NCI-H1436 treated with DMSO at 0.1 percent for 48 hours (cell line): ENCODE results near the gene ZNHIT1.

Experiments used
- DNase-seq: peaks from one replicate; lab custom pipeline; 2025; lab: John Stamatoyannopoulos, UW

Gene ZNHIT1

DNA sequence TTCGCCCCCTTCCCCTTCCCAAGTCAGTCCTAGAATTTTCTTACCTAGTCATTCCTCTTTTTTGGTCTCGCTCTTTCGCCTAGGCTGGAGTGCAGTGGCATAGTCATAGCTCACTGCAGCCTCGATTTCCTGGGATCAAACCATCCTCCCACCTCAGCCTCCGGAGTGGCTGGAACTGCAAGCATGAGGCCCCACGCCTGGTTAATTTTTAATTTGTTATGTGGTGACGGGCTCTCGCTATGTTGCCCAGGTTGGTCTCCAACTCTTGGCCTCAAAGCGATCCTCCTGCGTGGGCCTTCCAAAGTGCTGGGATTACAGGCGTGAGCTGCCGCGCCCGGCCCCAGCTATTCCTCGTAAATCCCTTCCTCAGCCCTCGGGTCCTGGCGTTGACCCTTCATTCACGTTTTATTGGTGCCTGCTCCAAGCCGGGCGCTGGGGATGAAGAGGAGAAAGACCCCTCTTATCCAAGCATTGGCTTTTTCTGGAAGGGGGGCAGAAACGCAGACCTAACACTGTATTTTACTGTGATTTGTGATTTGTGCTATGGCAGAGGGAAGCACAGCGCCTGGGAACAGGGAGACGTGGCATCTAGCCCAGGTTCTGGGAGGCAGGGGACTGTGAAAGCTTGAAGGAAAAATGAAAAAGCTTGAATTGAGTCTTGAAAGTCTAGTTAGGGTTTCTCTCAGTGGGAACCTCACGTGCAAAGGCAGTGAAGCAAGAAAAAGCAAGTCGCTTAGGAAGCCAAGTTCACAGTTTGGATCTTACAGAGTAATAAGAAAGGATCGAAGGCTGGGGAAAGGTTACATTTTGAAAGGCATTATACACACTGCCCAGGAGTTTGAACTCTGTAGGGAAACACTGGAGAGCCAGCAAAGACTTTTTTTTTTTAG lies 516 bp downstream of the ZNHIT1 start:
- DNase-seq = no peak

DNA sequence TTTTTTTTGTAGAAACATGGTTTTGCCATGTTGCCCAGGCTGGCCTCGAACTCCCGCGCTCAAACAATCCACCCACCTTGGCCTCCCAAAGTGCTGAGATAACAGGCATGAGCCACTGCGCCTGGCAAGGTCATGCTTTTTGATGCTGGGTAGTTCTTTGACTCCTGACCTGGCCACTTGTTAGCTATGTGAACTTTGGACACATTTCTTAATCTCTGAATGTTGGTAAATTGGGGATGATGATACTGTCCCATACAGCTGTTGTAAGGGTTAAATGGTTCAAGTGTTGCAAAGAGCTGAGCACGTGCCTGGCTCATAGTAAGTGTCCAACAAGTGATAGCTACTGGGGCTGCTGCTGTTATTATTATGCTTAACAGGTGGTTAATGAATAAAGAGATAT lies 2.3 kb downstream of the ZNHIT1 start:
- no peak for DNase-seq

DNA sequence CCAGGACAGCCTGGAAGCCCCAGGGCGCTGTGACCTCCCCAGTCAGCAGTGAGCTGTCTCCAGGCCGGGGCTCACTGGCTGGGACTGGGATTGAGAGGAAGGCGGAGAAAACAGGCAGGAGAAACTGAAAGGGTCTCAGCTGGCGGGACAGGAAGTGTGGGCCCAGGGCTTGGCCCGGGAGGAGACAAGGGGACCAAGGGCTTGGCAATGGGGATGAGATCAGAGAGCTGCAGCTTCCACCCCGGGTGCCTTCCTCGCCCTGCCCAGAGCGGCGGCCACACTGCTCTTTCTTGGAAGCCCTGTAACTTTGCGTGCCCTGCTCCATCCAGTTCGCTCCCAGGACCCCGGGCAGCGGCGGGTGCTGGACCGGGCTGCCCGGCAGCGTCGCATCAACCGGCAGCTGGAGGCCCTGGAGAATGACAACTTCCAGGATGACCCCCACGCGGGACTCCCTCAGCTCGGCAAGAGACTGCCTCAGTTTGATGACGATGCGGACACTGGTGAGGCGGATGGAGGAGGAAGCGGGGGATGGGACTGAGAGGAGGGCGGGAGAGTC lies 4.4 kb downstream of the ZNHIT1 start:
- no peak for DNase-seq

DNA sequence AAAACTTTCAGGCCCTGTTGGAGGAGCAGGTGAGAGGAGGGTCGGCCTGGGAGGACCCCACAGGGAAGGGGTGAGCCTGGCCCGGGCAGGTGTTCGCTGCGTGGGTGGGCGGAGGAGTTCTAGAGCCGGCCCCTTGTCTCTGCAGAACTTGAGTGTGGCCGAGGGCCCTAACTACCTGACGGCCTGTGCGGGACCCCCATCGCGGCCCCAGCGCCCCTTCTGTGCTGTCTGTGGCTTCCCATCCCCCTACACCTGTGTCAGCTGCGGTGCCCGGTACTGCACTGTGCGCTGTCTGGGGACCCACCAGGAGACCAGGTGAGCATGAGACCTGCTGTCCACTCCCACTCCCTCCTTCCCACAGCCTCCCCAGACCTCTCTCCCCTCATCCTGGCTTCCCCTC lies 5.6 kb downstream of the ZNHIT1 start:
- DNase-seq = no peak

DNA sequence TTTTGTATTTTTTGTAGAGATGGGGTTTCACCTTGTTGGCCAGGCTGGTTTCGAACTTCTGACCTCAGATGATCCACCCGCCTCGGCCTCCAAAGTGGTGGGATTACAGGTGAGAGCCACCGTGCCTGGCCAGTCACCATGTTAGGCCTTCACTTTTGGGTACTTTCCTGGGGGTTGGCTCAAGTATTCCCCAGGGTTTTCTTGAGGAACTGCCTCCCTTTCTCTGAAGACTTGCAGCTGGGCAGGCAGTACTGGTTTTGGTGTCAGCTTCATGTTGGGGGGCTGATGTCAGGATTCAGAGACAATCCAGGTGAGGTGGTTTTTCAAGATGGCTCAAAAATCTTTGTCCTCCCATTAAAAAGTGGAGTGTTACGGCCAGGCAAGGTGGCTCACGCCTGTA lies 7.7 kb downstream of the ZNHIT1 start:
- DNase-seq = no peak

DNA sequence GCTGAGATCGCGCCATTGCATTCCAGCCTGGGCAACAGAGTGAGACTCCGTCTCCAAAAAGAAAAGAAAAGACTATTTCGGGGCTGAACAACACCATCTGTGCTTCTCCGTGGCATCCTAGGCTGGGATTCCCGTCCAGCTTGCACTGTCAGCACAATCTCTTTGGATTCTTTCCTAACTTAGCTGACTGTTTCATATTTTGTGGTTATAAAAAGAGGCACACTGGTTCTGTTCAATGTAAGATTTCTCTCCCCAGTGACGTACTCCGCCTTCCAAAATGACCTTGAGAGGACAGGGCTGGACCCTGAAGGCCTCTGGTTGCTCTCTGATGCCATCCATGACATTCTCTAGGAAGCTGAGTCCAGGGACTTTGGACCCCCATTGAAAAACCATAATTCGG lies 8.8 kb downstream of the ZNHIT1 start:
- no peak for DNase-seq

DNA sequence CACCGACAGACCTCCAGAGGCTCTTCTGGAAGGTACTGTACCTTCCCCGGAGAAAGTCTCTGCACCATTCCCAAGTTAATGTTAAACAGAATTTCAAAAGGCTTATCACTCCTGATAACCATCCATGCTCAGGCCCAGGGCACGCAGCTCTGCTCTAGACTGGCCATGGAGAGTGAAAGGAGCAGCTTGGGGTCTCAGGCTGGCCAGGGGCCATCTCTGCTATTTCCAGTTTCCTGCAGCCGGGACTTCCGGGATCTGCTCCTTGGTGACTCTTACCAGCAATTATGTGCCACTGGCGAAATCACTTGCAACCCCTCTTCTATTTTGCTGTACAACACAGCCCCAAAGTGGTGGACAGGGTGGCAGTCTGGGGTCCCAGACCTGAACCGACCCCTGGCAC lies 13.7 kb downstream of the ZNHIT1 start:
- DNase-seq = no peak

DNA sequence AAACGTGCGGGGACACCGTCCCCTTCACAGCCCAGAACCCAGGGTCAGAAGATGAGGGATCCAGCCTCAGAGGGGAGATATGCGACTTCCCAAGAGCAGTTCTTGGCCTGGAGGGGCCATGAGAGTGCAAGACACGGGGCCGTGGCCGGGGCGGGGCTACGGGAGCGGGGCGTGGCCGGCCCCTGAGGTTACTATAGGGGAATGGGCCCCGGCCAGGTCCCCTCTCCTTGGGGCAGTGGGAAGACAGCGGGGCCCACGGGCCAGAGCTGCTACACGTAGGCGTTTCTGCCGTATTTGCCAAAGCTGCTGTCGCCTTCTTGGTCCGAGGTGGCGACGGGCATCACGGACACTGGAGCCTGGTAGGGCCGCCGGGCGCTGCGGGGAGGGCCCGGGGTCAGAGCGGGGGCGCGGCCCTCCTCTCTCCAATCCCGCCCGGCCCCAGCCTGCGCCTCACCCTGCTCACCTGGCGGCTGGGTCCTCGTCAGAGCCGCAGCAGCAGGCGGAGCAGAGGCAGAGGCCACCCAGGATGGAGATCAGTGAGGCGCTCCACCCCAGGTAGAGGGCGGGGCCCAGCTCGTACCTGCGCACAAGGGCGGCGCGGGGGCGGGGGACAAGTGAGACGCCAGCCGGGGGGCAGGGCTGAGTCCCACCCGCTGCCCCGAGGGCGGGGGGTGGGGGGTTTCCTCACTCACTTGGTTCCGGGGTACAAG lies 14.3 kb downstream of the ZNHIT1 start:
- DNase-seq = no peak

DNA sequence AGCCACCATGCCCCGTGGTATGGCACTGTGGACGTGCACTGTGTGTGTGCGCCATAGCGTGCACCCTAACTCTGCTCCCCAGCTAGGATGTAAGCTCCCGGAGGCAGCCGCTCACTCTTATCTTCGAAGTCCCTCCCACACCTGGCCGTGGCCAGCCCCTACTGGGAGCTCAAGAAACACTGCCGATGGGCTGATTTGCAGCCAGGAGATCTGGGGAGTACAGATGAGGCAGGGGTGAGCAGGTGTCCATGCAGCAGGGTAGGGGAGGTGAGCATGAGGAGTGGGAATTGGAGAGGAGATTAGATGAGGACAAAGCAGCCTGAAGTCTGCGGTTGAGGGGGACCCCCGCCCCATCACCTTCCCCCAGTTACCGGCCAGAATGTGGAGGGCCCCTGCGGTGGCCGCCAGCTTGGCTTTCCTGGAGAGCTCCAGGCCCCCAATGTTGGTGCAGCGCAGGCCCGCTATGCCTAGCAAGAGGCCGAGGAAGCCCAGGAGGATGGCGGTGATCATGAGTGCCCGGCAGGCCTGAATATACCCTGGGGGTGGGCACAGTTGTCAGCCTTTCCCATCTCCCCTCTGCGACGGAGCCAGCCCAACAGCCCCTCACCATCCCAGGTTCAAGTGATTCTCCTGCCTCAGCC lies 16.1 kb downstream of the ZNHIT1 start:
- DNase-seq = no peak

DNA sequence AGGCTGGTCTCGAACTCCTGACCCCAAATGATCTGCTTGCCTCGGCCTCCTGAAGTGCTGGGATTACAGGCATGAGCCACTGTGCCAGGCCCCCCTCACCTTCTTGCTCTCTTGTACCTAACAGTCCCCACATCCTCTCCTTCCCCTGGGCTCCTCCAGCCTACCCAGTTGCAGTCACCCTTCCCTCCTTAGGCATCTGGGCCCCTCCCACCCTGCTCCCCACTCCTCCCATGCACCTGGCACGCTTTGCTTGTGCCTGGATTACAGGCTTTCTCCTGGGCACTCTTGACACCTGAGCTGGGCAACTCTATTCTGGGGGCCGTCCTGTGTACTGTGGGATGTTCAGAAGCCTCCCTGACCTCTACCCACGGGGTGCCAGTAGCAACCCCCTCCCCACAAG lies 16.7 kb downstream of the ZNHIT1 start:
- DNase-seq = no peak

DNA sequence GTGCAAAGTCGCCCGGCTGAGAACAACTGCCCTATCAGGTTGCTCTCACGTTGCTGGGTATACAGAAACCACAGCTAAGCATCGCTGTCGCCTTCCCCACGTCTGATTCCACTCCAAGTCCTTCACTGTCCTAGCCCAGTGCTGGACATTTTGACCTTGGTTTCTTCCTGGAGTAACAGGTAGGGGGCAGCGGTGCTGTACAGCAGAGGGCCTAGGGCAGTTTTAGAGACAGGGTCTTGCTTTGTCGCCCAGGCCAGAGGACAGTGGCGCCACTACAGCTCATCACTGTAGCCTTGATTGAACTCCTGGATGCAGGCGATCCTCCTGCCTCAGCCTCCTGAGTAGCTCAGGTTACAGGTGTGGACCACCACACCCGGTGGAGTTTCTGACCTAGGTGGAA lies 17.1 kb downstream of the ZNHIT1 start:
- DNase-seq = no peak

DNA sequence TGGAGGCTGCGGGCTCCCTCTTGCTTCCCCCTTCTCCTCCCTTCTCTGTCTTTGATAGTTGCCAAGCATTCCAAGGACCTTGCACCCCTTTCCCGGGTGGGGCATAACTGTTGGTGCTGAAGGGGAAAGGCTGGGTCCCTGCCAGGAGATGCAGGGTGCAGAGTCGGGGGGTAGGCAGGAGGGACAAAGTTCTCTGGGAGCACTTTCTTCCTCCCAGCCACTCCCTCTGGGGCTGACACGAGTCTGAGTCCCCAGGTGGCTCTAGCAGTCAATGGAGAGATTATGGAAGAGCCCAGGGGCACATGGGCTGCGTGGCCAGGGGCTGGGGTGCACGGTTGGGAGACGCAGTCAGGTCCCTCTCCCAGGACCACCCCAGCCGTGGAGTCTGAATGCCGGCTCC lies 17.6 kb downstream of the ZNHIT1 start:
- DNase-seq = no peak

DNA sequence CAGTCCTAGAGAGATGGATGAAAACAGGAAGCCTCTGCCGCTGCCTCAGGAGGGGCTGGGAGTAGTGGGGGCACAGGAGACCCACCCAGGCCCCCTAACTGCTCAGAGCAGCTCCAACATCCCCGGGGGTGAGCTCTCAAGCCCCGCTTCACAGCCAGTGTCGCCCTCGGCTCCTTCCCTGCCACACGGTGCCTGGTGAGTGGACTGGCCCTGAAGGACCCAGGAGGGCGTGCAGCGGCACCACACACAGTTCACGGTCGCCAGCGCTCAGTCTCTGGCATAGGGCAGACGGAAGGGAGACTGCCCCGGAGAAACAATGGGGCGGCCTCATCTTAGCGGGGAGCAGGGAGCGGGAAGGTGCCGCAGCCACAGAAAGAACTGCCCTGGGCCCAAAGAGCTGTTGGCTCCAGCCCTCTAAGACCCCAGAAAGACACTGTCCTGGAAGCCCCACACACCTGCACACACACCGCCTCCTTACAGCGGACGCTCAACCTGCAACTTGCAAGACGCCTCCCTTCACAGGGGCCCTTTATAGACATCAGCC lies 18.4 kb downstream of the ZNHIT1 start:
- no peak for DNase-seq

DNA sequence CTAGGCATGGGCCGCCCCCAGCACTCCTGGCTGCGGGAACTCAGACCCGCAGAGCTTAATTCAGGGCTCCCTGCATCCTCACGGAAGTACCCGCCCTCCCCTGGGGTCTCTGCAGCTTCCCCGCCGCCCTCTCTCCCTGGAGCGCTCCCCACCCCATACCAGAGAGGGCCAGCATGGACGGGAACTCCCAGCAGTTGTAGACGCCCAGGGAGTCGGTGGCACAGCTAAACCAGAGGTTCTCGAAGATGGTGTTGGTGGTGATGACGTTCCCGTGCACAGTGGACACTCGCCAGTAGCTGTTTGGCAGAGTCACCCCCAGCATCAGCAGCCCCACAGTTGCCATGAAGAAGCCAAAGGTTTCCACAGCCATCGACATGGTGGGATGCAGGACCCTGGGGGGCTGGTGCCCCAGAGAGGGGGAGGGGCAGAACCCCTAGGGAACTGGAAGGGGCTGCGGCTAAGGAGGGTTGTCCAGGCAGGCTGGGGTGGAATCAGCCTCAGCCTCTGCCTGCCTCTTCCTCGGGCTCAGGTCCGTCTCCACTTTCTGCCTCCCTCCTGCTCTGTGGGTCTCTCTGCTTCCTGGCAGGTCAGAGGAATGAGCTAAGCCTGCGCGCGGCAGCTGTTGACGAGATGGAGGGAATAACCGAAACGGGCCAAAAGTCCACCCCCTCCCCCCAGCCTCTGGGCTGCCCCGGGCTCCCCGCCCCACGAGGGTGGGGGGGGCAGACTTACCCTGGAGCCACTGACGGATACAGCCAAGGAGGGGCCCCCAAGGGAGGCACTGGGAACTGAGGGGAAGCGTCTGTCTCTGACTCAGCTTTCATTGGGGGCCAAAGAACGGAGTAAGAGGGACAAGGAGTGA lies 19.5 kb downstream of the ZNHIT1 start, which contains the start of gene CLDN15:
Gene CLDN15, minus strand, starts transcription at position 597 of the 862 bp plus-strand sequence. Its CDS starts 221 bp downstream, at position 376.
- DNase-seq = no peak

DNA sequence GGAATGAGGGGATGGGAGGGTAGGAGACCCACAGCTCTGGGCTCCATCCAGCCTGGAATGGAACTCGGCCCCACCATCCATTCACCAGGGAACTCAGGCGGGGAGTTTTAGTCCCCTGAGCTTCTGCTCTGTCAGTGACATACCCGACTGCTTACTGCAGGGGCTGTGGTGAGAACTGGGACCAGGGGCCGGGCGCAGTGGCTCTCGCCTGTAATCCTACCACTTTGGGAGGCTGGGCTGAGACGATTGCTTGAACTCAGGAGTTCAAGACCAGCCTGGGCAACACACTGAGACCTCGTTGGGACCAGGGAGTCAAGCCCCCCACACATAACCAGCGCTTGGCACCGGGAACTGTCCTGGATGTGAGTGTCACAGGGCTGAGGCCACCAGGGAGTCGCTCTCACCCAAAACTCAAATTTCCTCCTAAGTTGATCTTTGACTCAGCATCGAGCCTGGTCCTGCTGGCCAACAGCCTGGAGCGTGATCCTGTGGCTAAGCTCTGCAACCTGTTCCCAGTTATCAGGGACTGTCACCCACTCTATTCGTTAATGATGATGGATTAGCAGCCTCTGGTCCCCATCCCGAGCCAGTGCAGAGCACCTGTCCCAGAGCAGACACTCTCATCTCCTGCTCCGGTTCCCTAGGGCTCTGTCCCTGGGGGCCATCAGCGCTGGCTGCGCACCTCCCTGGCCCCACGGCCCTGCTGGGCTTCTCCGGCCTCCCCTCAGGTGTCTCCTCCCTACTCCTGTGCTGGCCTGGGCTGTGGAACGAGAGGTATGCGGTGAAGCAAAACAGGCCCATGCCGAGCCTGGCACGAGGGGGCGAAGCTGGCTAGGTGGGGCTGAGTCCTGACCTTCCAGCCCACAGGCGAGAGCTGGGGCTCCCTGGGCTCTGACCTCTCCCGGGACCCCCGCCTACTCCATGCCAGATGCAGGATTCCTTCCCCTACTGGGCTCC lies 20.5 kb downstream of the ZNHIT1 start:
- no peak for DNase-seq

DNA sequence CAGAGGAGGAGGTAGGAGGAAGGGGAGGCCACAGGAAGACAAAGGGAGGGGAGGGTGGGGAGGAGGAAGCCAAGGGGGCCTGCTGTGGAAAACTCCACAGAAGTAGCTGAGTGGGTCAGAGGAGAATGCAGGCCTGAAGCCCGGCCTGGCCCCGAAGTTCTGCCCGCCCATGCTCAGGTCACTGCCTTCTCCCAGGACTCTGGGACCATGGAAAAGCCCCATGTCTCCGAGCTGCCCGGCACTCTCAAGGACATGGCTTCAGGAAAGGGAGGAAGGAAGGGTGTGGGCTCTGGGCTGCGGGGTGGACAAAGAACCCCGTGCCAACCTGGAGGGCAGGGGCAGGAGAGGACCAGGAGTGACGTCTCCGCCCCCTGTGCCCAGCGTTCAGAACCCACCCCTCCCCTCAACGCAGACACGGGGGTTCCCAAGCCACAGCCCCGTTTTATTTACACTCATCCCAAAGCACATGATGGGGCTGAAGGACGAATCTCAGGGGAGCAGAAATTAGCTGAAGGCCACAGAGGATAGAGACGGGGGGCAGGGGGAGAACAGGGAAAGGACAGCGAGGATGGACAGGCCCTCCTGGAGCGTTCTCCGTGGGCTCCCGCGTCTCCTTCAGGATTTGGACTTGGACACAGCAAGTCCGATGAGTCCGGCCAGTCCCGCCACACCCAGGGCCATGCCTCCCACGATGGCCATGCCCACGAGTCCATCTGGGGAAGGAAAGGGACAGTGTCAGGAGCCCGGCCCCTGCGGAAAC lies 21.4 kb downstream of the ZNHIT1 start:
- no peak for DNase-seq

DNA sequence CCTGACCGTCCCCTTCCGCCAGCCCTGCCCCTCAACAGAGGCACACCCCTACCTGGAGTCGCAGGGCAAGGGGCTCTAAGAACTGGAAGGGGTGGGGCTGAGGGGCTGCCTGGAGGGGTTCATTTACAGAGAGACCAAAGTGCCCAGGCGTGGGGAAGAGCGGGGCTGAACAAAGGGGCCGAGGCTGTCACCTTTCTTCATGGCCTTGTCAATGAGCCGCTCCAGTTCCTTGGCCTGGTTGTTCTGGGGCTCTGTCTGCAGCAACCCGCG lies 21.9 kb downstream of the ZNHIT1 start:
- DNase-seq = no peak

DNA sequence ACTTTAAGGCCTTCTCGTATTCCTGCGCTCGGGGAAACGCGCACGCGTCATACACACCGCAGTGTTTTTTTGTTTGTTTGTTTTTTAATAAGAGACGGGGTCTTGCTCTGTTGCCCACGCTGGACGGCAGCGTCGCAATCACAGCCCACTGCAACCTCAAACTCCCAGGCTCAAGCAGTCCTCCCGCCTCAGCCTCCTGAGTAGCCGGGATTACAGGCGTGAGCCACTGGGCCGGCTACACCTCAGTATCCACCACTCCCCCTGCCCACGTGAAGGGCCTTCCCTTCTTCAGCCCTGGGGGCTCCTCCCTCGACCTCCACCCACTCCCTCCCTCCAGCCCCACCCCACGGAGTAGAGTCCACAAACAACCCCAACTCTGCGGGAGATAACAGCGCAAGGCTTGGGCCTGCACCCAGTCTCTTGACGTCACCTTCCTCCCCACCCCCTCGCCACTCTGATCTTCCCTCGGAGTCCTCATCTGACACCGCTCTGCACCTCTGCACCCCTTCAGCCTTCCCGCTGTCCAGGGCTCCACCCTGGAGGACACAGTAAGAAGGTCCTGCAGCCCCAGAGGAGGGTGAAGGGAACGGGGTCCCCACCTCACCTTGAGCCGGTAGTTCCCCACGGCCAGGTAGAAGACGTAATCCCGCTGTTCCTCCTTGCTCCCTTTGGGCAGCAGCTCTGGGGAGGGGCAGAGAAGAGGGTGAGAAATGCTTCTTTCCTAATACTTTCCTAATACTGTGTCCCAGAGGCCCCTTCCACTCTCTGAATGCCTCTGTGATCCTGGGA lies 22.5 kb downstream of the ZNHIT1 start:
- DNase-seq = no peak

DNA sequence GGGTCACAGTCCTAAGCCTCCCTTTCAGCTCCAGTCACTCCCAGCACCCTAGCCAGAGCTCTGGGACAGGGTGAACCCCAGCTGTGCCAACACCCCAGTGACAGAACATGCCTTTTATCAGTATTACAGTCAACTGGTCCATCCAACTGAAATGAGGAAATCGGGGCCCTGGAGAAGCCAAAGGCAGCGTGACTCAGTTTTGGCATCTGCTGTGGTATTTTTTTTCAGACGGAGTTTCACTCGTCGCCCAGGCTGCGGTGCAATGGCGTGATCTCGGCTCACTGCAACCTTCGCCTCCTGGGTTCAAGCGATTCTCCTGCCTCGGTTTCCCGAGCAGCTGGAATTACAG lies 23.0 kb downstream of the ZNHIT1 start:
- DNase-seq = no peak
